Lung microvascular endothelial cell (primary cell): Measurements from ENCODE around the gene FBXO21. TPM values are rescaled to one million over a fixed set of nuclear protein-coding genes. Genes with fewer than 3 reads are reported as not detected.
"Not testable (repeated sequence)": the region's sequence is repeated elsewhere in the genome, so short reads cannot be mapped to it uniquely, and the experiment has no call there.

Experiments used
- DNase-seq, 2 donors: peaks; one replicate each; pipeline versions ENCODE4 v3.0.0 to v3.0.0-alpha.2; 2010; ENCODE audit warnings: low read depth in 2 of 2
- total RNA-seq: library from RNA; depleted of rRNA; stranded (reverse); fragments of >200 nt; gene quantifications from 2 replicates; pipeline ENCODE4 v1.2.1, GENCODE V29; 2014

FBXO21 gene
- total RNA-seq, 1 donor from 2014 or later, result 114 TPM

- DNase-seq, result not testable (repeated sequence)
These were observed 9.9 kb upstream of the FBXO21 start for GRCh38 chr12:117199956-117200744.

GRCh38 chr12:117196334-117196733, 6.1 kb upstream of the FBXO21 start:
- DNase-seq, result not testable (repeated sequence)

DNA sequence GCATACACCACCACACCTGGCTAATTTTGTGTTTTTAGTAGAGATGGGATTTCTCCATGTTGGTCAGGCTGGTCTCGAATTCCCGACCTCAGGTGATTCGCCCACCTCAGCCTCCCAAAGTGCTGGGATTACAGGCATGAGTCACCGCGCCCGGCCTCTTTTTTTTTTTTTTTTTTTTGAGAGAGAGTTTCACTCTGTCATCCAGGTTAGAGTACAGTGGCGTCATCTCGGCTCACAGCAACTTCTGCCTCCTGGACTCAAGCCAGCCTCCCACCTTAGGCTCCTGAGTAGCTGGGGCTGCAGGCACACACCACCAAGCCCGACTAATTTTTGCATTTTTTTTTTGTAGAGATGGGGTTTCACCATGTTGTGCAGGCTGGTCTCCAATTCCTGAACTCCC, 4.8 kb upstream of the FBXO21 start:
- not testable (repeated sequence) for DNase-seq

GRCh38 chr12:117193903-117194302, 3.6 kb upstream of the FBXO21 start:
- DNase-seq, result no peak

DNA sequence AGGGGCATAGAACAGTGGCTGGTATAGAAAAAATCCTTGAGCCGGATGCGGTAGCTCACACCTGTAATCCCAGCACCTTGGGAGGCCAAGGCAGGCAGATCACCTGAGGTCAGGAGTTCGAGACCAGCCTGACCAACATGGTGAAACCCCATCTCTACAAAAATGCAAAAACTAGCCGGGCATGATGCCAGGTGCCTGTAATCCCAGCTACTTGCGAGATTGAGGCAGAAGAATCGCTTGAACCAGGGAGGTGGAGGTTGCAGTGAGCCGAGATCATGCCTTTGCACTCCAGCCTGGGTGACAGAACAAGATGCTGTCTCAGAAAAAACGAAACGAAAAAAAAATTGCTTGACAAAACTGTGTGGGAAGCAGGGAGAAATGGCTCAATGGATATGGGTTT, 2.3 kb upstream of the FBXO21 start:
- not testable (repeated sequence) for DNase-seq

- DNase-seq, result no peak
These were observed 1.8 kb upstream of the FBXO21 start for GRCh38 chr12:117192057-117192456.

DNA sequence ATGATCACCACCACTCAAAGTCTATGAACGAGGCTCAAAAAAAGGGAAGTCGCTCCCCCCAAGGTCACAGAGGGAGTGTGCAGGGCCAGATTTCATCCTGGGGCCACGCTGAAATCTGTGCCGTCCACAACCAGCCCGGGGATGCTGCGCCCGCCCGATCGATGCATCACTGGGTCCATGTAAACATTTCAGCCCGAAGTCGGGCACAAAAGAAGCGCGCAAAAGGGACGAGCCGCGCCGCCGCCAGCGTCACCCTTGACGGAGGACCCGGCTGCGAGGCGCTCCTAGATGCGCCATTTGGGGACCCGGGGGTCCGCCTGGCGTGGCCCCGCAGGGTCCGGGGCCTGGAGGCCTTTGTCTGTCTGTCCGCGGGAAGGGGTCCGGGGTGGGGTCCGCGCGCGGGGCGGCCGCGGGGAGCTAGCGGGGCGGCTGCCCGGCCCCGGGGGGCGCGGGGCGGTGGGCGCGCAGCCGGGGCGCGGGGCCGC, 503 bp downstream of the FBXO21 start:
- peak; percentile 45 to 52 for DNase-seq

DNA sequence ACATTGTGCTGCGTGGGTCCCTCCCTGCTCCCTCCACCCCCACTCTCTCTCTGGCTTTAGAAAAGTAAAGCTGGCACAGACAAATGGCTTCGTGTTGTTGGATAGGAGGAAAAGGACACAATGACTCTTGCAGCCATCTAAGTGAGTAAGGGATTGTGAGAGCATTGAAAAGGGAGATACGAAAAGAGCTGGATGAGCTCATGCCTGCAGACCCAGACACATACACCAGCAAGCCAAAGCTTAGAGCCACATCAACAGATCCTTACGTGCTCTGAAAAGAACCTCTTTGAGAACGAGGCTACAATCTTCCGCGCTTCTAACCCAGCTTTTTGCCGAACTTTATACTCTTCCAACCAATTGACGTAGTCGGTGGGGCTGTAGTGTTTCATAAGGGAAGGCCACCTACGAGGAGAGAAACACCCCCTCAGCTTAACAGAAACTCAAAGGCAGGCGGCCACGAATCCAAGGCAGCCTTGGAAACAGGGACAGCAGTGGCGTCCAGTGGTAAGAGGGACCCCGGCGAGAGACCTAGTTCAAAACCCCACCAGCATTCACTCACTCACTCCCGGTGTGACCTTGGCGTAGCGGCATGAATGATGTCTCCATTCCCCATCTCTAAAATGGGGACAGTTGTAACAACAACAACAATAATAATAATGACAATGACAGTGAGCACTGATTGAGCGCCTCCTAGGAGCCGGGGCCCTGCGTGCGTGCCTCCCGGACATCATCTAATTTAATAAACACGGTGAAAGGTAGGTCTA, 1.1 kb downstream of the FBXO21 start:
- peak; percentile 33 to 64 for DNase-seq

DNA sequence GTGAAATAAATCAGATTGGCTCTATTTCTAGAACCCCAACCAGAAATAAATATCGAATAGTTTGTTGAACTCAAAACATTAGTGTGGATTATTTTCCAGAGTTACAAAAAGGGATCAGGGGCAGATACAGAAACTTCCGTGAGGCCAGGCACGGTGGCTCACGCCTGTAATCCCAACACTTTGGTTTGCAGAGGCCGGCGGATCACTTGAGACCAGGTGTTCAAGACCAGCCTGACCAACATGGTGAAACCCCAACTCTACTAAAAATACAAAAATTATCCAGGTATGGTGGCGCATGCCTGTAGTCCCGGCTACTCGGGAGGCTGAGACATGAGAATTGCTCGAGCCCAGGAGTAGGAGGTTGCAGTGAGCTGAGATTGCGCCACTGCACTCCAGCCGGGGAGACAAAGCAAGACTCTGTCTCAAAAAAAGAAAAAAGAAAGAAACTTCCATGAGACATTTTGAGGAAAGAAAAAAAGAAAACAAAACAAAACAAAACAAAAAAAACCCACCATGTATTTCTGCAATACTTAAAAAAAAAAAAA, 2.1 kb downstream of the FBXO21 start:
- DNase-seq, result no peak

DNA sequence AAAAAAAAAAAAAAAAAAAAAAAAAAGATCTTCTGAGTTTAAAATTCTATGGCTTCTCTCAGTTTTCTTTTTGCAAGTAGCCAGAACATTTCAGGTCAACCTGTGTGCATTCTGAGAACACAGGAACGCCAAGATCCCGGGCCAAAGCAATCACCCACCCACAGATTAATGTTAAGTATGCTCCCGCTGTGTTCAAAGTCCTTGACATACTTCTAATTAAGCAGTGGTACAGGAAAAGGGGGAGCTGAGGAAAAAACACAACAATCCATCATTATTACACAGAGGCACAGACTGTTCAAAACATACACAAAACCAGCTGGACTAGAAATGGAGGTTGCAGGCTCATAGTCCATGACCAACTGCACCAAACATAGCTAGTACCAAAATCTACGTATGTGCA, 2.8 kb downstream of the FBXO21 start:
- peak in 1 of 2 donors; percentile 48 for DNase-seq

- no peak for DNase-seq
These were observed 7.4 kb downstream of the FBXO21 start for GRCh38 chr12:117182866-117183265.

- DNase-seq, result not testable (repeated sequence)
These were observed 8.8 kb downstream of the FBXO21 start for GRCh38 chr12:117181468-117181843.

- no peak for DNase-seq
These were observed 9.4 kb downstream of the FBXO21 start for GRCh38 chr12:117180758-117181467.

GRCh38 chr12:117178745-117179144, 11.5 kb downstream of the FBXO21 start:
- no peak for DNase-seq

GRCh38 chr12:117178301-117178700, 12.0 kb downstream of the FBXO21 start:
- DNase-seq, result no peak

DNA sequence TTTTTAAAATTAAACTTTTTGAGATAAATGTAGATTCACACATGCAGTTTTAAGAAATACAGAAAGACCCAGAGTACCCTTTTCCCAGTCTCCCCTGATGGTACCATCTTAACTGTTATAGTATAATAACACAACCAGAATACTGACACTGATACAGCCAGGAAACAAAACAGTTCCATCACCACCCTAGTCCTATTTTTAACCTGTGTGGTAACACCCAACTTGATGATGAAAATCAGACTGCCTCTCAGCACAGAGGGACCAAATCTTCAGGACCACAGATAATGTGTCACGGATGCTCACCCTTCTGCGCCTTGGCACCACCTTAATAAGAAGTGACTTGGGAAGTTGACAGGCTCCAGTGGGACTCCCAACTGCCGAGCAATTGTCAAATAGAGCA, 18.1 kb downstream of the FBXO21 start:
- DNase-seq, result no peak

- DNase-seq, result no peak
These were observed 18.6 kb downstream of the FBXO21 start for GRCh38 chr12:117171499-117172162.

GRCh38 chr12:117169548-117169947, 20.7 kb downstream of the FBXO21 start:
- no peak for DNase-seq

DNA sequence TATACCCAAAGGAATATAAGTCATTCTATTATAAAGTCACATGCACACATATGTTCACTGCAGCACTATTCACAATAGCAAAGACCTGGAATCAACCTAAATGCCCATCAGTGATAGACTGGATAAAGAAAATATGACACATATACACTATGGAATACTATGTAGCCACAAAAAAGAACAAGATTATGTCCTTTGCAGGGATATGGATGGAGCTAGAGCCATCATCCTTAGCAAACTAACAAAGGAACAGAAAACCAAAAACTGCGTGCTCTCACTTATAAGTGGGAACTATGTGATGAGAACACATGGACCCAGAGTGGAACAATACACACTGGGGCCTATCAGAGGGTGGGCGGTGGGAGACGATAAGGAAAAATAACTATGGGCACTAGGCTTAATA, 21.3 kb downstream of the FBXO21 start:
- DNase-seq, result no peak

GRCh38 chr12:117167769-117168168, 22.5 kb downstream of the FBXO21 start:
- DNase-seq, result no peak

- no peak for DNase-seq
These were observed 24.2 kb downstream of the FBXO21 start for GRCh38 chr12:117166107-117166506.
